PC-3 (cell line): ENCODE measurements around the gene USH2A.

ENCODE experiments used
- EZH2 ChIP-seq: fragments of 300-600 bp; sonication (generic); IDR thresholded peaks from one replicate; pipeline ENCODE4 v1.6.1; 2017; ENCODE audit warnings: antibody characterized with exemption, mild to moderate bottlenecking, low read length; ENCODE audit not compliant: unreplicated experiment
- EZH2phosphoT487 ChIP-seq: fragments of 300-600 bp; sonication (generic); IDR thresholded peaks from 2 replicates; pipeline ENCODE4 v1.6.1; 2018; ENCODE audit warnings: mild to moderate bottlenecking, antibody characterized with exemption, low read length, borderline replicate concordance
- TF ChIP-seq, protein P1 (sequence below): fragments of 300-600 bp; sonication (generic); conservative IDR thresholded peaks from 2 replicates; pipeline ENCODE4 v1.5.1; 2017; ENCODE audit warnings: antibody characterized with exemption, low read depth, mild to moderate bottlenecking, low read length

- TF ChIP-seq, protein P1, sequence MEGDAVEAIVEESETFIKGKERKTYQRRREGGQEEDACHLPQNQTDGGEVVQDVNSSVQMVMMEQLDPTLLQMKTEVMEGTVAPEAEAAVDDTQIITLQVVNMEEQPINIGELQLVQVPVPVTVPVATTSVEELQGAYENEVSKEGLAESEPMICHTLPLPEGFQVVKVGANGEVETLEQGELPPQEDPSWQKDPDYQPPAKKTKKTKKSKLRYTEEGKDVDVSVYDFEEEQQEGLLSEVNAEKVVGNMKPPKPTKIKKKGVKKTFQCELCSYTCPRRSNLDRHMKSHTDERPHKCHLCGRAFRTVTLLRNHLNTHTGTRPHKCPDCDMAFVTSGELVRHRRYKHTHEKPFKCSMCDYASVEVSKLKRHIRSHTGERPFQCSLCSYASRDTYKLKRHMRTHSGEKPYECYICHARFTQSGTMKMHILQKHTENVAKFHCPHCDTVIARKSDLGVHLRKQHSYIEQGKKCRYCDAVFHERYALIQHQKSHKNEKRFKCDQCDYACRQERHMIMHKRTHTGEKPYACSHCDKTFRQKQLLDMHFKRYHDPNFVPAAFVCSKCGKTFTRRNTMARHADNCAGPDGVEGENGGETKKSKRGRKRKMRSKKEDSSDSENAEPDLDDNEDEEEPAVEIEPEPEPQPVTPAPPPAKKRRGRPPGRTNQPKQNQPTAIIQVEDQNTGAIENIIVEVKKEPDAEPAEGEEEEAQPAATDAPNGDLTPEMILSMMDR, result no peak
- TF ChIP-seq EZH2 (no peak), EZH2phosphoT487 (no peak)
These were observed 34.1 kb upstream of the USH2A start for GRCh38 chr1:216457356-216457755.
